Fibroblast of upper back skin (primary cell): ENCODE results near the gene PCBP3.
A peak's percentile ranks its signal among the peaks of the same experiment; 100 is the strongest.
"Not testable (repeated sequence)": the region's sequence is repeated elsewhere in the genome, so short reads cannot be mapped to it uniquely, and the experiment has no call there.

ENCODE experiments used
- DNase-seq: peaks from one replicate; pipeline ENCODE4 v3.0.0-alpha.2; 2013

The PCBP3 gene

DNA sequence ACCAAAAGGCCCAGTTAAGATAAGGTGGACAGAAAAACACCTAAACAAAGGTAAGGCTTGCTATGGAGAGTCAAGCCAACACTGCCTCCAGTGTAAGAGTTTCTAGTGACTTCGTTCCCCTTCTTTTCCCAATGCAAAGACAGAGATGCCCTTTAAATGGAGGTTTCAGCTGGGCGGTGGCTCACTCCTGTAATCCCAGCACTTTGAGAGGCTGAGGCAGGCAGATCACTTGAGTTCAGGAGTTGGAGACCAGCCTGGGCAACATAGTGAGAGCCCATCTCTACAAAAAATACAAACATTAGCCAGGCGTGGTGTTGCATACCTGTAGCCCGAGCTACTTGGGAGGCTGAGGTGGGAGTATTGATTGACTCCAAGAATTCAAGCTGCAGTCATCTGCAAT is 314.0 kb downstream of the PCBP3 start:
- no peak for DNase-seq

DNA sequence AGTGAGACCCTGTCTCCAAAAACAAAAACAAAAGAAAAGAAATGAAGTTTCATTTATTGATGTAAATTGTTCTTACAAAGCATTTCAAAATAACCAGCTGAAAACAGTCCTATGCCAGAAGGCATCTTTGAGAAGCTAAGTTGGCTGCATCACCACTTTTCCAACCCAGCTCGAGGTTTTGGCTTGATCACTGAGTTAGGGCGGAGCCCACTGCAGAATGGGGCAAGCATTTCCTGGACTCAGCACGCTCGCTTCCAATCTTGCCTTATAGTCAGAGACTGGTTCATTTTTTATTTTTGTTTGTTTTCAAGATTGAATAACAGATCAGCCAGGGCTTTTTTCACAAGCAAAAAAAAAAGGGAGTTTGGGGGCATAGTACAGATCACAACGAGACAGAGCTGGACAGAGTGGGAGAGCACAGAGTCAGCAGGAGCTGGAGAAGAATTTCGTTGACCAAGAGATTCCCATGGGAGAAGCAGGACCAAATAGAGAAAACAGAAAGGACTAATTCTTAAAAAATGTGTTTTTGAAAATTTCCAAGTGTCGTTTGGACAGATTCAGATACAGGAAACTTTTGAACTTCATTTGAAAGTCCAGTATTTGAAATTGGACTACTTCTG is 314.6 kb downstream of the PCBP3 start:
- DNase-seq = peak; percentile 52

DNA sequence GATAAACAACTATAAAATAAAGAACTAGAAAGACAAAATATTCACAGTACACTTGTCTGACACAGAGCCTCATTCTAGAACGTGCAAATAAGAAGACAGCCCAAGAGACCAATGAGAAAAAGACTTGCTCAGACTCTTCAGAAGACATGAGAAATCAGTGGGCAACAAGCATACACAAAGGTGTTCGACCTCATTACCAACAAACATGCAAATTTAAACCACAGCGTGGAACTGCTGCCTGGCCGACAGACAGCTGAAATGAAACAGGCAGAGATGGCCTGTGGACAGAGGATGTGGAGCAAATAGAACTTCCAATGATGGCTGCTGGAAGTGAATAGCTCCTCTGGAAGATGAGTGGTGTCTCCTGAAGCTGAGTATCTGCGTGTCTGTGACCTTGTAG is 315.7 kb downstream of the PCBP3 start:
- DNase-seq = no peak

DNA sequence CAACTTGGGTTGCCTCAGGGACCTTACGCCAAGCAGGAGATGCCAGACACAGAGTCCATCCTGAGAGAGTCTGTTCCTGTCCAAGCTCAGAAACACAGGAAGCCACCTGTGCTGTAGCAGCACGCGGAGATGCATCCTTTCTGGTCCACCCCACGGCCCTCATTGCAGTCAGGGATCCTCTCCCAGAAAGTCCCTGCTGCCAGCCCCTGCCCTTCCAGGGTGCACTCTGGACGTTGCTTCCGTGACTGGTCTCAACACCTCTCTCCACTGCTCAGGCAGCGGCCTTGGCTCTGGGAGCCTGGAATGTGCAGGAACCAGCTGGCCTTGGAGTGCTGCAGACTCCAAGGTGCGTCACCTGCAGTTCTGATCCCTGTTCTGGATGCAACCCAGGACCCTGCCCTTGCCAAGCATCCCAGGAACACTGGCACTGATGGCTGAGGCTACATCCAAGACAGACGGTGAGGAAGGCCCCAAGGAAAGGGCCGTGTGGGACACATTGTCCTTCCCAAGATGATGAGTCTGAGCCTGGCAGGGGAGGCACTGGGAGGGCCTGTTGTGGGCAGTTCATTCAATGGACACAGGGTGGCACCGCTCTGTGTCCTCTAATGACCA is 316.4 kb downstream of the PCBP3 start:
- DNase-seq = no peak

DNA sequence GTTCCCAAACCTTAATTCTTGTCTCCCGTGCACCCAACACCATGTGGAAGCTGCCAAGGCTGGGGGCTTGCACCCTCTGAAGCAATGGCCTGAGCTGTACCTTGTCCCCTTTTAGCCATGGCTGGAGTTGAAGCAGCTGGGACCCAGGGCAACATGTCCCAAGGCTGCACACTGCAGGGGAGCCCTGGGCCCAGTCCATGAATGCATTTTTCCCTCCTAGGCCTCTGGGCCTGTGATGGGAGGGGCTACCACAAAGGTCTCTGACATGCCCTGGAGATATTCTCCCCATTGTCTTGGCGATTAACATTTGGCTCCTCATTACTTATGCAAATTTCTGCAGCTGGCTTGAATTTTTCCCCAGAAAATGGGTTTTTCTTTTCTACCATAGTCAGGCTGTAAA is 317.9 kb downstream of the PCBP3 start:
- not testable (repeated sequence) for DNase-seq

DNA sequence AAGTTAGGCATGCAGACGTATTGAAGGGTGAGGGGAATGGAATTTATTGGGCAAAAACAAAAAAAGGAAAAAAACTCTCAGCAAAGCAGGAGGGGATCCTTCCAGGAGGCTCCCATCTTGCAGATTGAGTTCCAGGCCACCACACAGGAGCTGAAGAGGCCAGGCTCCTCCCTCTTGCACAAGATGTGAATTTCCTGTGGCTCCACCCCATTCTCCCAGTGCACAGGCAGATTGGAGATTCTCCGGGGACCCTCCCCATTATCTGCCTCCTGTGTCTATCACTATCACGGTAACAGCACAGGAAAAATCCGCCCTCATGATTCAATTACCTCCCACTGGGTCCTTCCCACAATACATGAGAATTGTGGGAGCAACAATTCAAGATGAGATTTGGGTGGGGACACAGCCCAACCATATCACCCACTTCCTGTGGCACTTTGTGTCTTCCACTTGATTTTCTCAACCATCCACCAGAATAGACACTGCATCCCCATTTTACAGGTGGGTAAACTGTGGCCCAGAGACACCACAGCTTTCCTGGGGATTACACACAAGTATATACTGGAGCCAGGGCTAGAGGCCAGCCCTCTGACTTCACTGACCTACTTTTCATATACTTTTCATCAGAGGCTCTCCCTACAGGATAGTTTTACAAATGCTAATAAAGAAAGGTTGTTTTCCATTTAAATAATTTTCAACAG is 319.2 kb downstream of the PCBP3 start:
- DNase-seq = no peak

DNA sequence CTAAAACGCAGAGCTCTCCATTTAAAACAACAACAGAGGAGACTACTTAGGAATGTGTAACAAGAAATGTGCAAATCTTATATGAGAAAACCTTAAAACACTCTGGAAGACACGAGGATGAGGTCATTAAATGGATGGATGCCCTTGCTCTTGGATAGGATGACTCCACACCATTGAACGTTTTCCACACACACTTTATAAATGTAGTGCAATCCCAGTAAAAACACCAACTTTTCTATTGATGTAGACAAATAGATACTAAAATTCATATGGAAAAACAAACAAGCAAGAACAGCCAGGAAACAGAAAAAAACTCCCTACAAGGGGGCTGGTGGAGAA is 319.7 kb downstream of the PCBP3 start:
- DNase-seq = peak; percentile 31

DNA sequence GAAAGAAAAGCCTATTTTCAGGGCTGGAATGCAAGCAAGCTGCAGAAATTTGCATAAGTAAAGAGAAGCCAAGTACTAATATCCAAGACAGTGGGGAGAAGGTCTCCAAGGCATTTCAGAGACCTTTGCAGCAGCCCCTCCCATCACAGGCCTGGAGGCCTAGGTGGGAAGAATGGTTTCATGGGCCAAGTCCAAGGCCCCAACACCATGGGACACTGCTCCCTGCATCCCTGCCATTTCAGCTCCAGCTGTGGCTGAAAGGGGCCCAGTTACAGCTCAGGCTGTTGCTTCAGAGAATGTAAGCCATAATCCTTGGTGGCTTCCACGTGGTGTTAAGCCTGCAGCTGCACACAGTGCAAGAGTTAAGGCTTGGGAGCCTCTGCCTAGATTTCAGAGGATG is 321.1 kb downstream of the PCBP3 start:
- DNase-seq = no peak

DNA sequence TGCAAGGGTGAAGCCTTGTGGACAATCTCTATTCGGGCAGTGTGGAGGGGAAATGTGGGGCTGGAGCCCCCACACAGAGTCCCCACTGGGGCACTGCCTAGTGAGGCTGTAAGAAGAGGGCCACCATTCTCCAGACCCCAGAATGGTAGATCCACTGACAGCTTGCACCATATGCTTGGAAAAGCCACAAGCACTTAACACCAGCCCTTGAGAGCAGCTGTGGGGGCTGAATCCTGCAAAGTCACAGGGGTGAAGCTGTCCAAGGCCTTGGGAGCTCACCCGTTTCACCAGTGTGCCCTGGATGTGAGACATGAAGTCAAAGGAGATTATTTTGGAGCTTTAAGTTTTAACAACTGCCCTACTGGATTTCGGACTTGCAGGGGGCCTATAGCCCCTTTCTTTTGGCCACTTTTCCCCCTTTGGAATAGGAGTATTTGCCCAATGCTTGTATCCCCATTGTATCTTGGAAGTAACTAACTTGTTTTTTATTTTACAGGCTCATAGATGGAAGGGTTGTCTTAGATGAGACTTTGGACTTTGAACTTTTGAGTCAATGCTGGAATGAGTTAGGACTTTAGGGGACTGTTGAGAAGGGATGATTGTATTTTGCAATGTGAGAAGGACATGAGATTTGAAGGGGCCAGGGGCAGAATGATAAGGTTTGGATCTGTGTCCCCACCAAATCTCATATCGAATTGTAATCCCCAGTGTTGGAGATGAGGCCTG is 321.7 kb downstream of the PCBP3 start:
- DNase-seq = no peak

DNA sequence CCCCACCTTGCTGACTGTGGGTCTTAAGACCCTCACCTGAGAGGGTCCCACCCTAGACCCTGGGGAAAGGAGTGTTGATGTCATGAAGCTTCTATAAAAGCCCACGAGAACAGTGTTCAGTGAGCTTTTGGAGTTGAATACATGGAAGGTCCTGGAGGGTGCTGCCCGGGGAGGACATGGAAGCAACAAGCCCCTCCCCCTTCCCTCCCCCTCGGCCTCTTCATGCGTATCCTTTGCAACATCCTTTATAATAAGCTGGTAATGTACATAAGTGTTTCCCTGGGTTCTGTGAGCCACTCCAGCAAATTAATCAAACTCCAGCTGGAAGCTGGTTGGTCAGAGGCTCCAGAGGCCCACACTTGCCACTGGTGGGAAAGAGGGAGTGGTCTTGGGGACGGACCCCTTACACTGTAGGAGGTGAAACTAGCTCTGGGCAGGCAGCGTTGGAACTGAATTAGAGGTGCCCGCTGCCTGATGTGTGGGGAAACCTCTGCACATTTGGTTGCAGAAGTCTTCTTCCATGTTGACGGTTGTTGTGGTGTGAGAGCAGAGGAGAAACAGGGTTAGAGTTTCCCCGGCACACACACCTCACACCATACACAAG is 323.4 kb downstream of the PCBP3 start:
- DNase-seq = no peak

DNA sequence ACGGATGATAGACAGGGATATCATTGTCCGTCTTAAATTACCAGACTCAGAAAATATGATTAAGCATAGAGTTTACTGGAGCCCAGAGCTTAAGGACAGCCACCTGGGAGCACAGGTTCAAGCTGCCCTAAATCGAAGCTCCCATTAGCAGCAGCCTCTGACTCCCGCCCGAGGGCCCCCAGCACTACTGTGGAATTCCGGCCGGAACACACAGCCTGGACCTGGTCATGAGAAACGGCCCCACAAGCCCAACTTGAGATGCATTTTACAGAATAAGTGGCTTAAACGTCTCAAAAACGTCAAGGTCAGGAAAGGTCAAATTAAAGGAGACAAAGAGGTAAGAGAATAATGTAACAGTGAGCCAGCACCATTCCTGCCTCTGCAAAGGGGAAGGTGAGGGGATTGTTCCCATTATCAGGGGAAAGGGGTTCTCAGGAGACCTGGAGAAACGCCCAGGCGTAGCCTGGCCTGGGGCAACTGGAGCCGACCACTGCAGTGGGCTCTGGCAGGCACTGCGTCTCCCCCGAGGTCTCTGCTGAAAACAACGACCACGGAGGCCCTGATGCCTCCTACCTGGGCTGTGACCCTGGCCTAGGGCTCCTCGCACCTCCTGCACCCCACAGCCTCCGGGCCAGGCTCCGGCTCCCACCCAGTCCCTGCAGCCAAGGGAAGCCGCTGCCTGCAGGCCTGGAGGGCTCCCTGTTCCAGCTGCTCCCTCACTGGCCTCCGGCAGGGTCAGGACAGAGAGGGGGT is 326.6 kb downstream of the PCBP3 start:
- DNase-seq = no peak

DNA sequence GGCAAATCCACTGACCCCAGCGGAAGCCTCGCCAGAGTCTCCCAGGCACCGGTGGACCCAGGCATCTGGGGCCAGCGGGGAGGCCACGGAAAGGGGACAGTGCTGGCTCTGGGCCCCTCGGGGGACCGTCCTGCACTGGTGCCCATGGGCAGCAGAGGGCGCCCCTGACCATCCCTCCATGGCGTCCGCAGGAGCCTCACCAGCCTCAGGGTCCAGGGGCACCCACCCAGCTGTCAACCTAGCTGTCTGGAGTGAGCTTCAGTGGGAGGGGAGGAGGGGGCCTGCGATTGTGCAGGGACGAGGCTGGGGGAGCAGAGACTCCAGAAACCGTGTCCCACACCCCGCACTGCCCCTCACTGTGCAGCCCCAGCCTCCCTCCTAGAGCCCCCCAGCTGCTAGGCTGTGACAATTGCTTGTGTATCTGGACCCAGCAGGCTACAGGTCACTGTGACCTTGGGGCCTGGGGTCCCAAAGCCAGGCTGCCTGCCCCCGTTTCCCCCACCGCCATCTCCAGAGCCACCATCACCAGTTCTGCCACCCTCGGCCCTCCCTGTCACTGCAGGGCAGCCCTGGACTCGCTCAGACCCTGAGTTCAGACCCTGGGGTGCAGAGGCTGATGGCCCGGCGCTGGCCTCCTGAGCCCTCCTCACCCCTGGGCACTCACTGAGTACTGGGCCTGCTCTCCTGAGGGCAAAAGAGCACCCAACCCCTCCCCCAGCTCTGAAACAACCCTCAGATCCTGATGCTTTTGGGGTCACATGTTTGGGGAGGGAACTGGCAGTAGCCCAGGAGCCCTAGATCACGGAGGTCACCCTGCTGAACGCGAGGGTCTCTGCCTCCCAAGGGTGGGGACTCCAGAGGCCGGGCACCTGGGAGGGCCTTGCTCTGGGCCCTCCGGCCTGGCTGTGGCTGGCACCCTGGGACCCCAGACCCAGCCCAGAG is 327.4 kb downstream of the PCBP3 start:
- DNase-seq = peak; percentile 55

DNA sequence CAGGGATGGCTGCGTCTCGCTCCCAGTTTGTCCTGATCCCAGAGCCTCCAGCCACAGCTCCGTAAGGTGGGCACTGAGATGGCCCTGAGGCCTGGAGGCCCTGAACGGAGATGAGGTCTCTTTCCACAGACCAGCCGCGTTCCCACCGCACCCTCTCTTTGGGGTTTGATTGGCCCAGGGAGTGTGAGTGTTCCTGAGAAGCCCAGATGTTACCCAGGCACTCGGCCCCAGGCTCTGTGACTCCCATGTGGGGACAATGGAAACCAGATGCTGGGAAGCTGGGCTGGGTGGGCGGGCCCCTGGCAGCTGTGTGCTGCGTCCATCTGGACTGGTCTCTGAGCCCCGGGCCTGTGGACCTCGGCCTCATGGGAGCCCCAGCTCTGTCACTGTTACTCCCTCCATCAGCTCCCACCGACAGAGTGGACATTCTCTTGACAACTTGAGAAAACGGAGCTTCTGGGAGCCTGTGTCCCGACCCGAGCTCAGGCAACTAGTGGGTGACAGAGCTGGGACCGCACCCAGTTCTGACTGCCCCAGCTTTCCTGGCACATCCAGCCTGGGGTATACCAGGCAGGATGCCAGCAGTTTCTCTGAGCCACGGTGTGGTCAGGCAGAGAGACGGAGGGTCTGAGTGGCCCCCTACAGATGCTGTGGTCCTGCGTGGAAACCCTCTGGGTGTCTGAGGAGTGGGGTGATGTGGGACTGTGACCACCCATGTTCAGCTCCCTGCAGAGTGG is 328.3 kb downstream of the PCBP3 start:
- DNase-seq = peak; percentile 90

DNA sequence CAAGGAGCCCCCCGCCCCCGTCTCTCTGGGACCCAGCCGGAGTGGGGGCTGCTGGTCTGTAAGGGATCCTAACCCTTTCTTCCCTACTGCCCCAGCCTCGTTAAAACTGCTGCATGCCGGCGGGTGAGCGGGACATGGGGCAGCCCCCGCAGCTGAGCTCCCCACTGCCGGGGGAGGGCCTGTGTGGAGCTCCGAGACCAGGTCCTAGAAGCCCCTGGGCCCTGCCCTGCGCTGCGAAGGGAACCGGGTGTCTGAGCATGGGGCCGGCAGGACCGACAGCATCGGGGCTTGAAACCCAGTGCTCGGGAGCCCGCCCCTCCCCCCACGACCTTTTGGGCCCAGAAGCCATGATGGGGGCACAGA is 328.8 kb downstream of the PCBP3 start:
- DNase-seq = peak; percentile 39

DNA sequence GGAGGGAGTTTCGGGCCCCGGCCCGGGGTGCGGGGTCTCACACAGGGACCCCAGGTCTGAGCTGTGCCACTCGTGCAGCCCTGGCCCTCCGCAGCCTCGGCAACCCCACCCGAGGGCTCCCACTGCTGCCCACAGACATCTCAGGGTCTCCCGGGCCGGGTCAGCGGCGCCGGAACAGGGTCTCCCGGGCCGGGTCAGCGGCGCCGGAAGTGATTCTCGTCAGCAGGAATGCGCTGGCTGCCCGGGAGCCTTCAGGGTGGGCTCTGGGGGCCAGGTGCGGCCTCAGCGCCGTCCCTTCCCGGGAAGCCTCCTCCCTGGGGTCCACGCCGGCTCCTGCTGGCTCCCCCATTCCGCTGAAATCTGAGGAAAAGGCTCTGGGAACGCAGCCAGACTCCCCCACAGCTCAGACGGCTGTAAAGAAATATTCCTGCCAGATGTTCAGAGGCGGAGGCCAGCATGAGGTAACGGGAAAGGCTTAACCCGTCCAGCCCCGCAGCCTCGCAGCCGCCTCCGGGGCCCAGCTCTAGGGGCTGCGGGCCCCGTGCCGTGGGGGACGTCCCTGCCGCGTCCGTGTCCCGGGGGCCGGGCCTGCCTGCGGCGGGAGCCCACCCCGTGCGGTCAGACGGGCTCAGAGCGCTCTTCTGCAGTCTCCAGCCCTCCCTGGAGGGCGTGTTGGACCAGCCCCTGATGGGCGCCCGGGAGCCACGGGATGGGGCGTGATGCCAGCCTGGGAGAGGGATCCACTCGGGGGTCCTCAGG is 329.4 kb downstream of the PCBP3 start:
- DNase-seq = peak; percentile 98

DNA sequence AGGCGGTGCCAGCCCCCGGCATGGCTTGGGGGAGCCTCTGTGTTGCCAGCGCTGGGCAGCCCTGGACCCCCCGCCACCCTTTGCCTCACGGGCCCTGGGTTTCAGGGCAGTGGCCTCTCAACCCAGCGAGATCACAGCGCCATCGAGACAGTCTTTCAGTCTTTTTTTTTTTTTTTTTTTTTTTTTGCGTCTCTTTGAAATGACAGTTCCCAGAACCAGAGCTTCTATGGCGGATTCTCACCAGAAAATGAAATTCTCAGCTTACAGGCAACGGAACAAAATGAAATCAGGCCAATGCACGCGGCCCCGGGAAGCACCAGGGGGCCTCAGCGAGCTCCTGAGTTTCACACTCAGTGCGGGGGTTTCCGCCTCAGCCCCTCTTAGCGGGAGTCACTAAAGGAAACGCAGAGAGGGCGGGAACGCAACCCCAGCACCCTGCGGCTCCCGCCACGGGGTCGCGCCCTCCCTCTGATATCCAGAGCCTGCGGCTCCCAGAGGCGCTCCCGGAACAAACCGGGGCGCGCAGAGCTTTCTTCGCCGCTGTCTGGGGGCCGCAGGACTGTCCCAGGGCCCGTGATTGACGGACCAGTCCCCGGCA is 330.0 kb downstream of the PCBP3 start:
- DNase-seq = peak; percentile 91

DNA sequence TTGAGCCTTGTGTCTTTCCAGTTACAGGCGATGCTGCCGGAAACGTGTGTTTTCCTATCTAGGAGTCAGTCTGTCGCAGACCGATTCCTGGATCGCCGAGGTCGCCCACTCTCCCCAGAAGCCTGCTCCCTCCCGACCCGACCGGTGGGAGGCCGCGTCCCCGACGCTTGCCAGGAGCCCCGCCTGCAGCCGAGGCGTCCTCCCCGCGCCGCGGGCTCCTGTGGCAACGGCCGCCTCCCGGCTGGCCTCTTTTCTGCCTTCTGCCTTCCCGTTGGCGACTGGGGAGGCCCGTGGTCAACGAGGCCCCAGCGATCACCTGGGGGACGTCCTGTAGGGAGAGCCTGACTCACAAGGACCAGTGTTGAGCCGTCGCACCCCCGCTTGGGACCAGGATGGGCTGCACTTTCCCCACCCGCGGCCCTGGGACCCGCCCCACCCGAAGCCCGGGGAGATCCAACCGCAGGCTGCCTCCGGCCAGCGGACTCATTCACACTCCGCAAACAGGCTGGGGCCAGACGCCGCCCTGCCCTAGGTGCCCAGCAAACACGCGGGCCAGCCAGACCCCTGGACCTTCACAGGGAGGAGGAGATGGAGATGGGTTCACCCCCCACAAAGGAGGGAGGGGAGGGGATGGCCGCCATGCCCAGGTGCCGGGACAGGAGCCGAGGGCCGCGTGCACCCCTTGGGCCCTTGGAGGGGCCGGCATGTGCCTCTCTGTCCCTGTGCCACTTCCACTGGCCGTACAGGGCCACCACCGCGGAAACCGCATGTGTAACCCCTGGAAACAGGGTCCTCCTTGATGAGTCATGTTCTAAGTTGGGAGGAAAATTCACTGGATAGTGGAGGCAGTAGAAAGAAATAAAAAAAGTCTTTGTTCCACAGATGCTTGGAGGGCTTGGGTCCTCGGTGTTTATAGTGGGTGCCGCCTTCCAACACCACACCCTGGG is 330.8 kb downstream of the PCBP3 start:
- peak; percentile 69 for DNase-seq

DNA sequence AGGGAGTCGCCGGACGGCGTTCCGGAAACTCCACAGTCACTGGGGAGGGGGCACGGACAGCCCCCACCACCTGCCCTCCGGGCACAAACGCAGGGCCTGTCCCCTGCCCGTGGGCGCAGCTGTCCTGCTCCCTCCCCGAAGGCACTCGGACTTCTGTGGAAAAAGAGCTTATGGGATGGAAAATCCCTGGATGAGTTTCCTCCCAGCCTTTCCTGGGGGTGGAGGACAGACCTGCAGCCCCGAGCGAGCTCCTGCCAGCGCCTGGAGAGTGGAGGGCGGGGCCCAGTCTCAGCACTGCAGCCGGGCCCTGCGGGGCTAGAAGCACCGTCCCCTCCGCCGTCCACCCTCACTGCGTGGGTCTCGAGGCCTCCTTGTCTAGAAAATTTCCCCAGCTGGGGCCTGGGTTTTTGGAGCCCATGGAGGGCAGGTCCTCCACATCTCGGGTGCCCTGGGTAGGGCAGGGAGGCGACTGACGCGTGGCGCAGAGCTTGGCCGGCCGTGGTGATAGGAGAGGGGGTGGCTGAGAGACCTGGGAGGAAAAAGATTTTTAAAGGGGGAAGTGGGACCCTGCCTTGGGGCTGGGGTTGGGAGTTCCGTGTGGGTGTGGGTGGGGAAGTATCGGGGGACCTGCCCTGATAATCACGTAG is 331.6 kb downstream of the PCBP3 start:
- peak; percentile 44 for DNase-seq
